ENCODE measurements around the gene ZNF236.

Gene ZNF236

DNA sequence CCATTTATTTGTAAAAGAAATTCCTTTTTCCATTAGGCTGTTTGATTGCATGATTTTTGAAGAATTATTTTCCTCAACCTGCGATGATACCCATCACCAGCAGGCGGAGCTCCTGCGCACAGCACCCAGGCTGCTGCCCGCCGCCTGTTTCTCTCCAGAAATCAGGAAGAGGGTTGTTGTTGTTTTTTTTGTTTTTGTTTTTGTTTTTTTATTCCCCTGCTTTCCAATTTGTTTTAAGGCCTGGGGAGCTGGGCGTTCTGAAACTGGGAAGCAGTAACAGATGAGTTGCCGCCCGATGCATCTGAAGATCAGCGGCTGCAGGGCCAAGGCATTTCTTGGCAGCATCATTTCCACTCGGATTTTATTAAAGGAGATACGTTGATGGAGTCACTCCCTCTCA is 178.2 kb downstream of the ZNF236 start:
- TF ChIP-seq POLR2AphosphoS5 (IDR thresholded peaks at IDR 0.05; ENCODE audit: low read depth, low read length), result no peak
- no peak for TF ChIP-seq SIN3A (IDR thresholded peaks at IDR 0.05; ENCODE audit: borderline replicate concordance, insufficient read depth, low read length)
- peak; percentile 48 for TF ChIP-seq FOXP2 (optimal IDR thresholded peaks at IDR 0.05; ENCODE audit: borderline replicate concordance, extremely low read depth, extremely low read length, insufficient read depth)

DNA sequence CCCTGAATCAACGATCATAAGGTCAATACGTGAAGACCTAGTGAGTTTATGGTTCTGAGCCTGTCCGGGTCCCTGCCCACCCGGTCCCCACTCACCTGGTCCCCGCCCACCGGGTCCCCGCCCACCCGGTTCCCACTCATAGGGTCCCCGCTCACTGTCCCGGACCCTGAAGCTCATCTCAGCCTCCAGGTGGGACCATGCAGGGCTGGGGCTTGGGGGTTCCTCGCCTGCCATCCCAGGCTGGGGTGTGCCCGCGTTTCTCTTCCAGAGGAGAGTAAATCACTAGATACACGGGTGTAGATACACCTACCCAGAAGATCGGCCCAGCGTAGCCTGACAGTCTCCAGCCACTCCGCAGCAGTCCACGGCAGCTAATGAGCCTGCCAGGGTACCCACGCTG is 178.7 kb downstream of the ZNF236 start:
- TF ChIP-seq TAF1 (IDR thresholded peaks at IDR 0.05; ENCODE audit: borderline replicate concordance, insufficient read depth, low read length), result no peak
- no peak for TF ChIP-seq SIN3A (IDR thresholded peaks at IDR 0.05; ENCODE audit: borderline replicate concordance, insufficient read depth, low read length)
- TF ChIP-seq FOXP2 (optimal IDR thresholded peaks at IDR 0.05; ENCODE audit: borderline replicate concordance, extremely low read depth, extremely low read length, insufficient read depth), result no peak
- TF ChIP-seq POLR2AphosphoS5 (IDR thresholded peaks at IDR 0.05; ENCODE audit: low read depth, low read length), result no peak
- no peak for TF ChIP-seq REST (IDR thresholded peaks at IDR 0.05; ENCODE audit: insufficient read depth in 1 of 2, low read depth in 2 of 2, low read length in 2 of 2)

DNA sequence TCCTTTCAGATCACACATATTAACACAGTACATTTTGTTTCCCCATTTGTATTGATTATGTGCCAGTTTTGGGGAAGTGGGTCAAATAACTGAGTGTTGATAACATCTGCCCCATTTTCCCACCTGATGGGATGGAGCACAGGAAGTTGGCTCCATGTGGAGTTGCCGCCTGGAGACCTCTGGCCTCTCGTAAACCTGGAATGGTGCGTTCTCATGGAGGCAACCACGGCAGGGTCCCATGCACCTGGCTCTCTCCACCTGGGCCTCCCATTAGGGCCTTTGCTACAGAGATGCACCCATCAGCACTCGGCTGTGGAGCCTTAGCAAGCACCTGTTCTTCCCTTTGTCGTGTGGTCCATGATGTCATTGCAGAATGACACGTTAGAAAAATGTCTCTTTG is 179.6 kb downstream of the ZNF236 start:
- TF ChIP-seq TAF1 (IDR thresholded peaks at IDR 0.05; ENCODE audit: borderline replicate concordance, insufficient read depth, low read length) (no peak), REST (IDR thresholded peaks at IDR 0.05; ENCODE audit: insufficient read depth in 1 of 2, low read depth in 2 of 2, low read length in 2 of 2) (no peak), SIN3A (IDR thresholded peaks at IDR 0.05; ENCODE audit: borderline replicate concordance, insufficient read depth, low read length) (no peak), FOXP2 (optimal IDR thresholded peaks at IDR 0.05; ENCODE audit: borderline replicate concordance, extremely low read depth, extremely low read length, insufficient read depth) (no peak), POLR2AphosphoS5 (IDR thresholded peaks at IDR 0.05; ENCODE audit: low read depth, low read length) (no peak)

- no peak for TF ChIP-seq FOXP2 (optimal IDR thresholded peaks at IDR 0.05; ENCODE audit: borderline replicate concordance, extremely low read depth, extremely low read length, insufficient read depth)
- no peak for TF ChIP-seq TAF1 (IDR thresholded peaks at IDR 0.05; ENCODE audit: borderline replicate concordance, insufficient read depth, low read length)
- TF ChIP-seq REST (IDR thresholded peaks at IDR 0.05; ENCODE audit: insufficient read depth in 1 of 2, low read depth in 2 of 2, low read length in 2 of 2), result no peak
- TF ChIP-seq POLR2AphosphoS5 (IDR thresholded peaks at IDR 0.05; ENCODE audit: low read depth, low read length), result no peak
- TF ChIP-seq SIN3A (IDR thresholded peaks at IDR 0.05; ENCODE audit: borderline replicate concordance, insufficient read depth, low read length), result no peak
Measured at GRCh38 chr18:77002496-77002895, 180.1 kb downstream of the ZNF236 start.

DNA sequence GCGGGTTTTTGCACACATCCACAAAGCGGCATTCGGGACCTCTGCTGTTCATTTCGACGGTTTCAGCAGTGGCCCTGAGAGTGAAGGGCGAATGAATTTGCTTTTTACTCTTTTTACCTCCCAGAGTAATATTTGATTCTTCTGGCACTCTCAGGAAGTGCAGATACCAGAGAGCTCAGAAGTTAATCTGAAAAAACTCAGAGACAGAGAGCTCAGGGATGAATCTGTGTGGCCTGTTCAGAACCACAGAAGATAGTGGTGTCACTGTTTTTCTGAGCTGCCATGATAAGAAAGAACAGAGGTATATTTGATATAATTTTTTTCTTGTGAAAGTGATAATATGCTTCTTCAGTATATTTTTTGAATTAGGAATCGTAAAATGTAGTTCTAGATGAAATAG is 181.0 kb downstream of the ZNF236 start:
- no peak for TF ChIP-seq TAF1 (IDR thresholded peaks at IDR 0.05; ENCODE audit: borderline replicate concordance, insufficient read depth, low read length)
- no peak for TF ChIP-seq REST (IDR thresholded peaks at IDR 0.05; ENCODE audit: insufficient read depth in 1 of 2, low read depth in 2 of 2, low read length in 2 of 2)
- no peak for TF ChIP-seq POLR2AphosphoS5 (IDR thresholded peaks at IDR 0.05; ENCODE audit: low read depth, low read length)
- TF ChIP-seq FOXP2 (optimal IDR thresholded peaks at IDR 0.05; ENCODE audit: borderline replicate concordance, extremely low read depth, extremely low read length, insufficient read depth), result no peak
- TF ChIP-seq SIN3A (IDR thresholded peaks at IDR 0.05; ENCODE audit: borderline replicate concordance, insufficient read depth, low read length), result no peak
